Measurements from ENCODE around the gene ASIC1. TPM values are rescaled to one million over a fixed set of nuclear protein-coding genes. Genes with fewer than 3 reads are reported as not detected.

ASIC1 gene
- total and polyA plus RNA-seq, 2 of the 4 experiments (the other 2 are of a cell fraction), result 1.6 to 9.9 TPM

- TF ChIP-seq BHLHE40 (IDR thresholded peaks at IDR 0.05; ENCODE audit: low read depth, low read length) (no peak), RCOR1 (IDR thresholded peaks at IDR 0.05; ENCODE audit: insufficient replicate concordance, low read length) (no peak)
These were observed 47.3 kb downstream of the ASIC1 start (continued) for GRCh38 chr12:50104417-50105366.

- H4K91ac ChIP-seq (ENCODE audit: insufficient read depth, low read depth, low read length), result no peak overlapping the region
- H3K4me2 ChIP-seq (ENCODE audit: low read depth, low read length), result no peak overlapping the region
- no peak overlapping the region for H4K5ac ChIP-seq (ENCODE audit: low read depth, low read length)
- H3K9ac ChIP-seq (ENCODE audit: low read depth, low read length), result no peak overlapping the region
- H3K9me1 ChIP-seq (ENCODE audit: insufficient read depth, low read length), result peaks cover 4% of the 10 kb centered on the region
- in situ Hi-C loops (cut with MboI; ENCODE audit: low sequenced_read_pairs) (no loop called here), dilution Hi-C loops (cut with HindIII; ENCODE audit: low sequenced_read_pairs, unreplicated experiment) (no loop called here), intact Hi-C loops (cut with micrococcal nuclease) (no loop called here)
- no peak overlapping the region for H2BK5ac ChIP-seq (ENCODE audit: low read depth, low read length, poor library complexity, severe bottlenecking)
- BruUV-seq (replicated peaks), result no TSS peak
- H3K27me3 ChIP-seq (ENCODE audit: control insufficient read depth, insufficient read depth, low read length), result peaks cover 4% of the 10 kb centered on the region; the same call in 1 of the 2 replicates
- no peak overlapping the region for H2AK5ac ChIP-seq (ENCODE audit: low read depth, low read length)
- H3K4me3 ChIP-seq (ENCODE audit: insufficient read depth, low read depth, low read length), result no peak overlapping the region
- no peak overlapping the region for H2AFZ ChIP-seq (replicated peaks; ENCODE audit: low read length, poor library complexity)
- ATAC-seq (ENCODE audit: low read depth) (no peak), DNase-seq (no peak)
- H2BK20ac ChIP-seq (ENCODE audit: low read depth, low read length), result no peak overlapping the region
- H3K36me3 ChIP-seq (ENCODE audit: control insufficient read depth, insufficient read depth, low read length), result peaks cover 5% of the 10 kb centered on the region; the same call in 1 of the 2 replicates
- 80% methylated on average over 5 of the region's 12 CpGs; no CpG with 5 or more reads in 1 of the 2 experiments for WGBS, 2 experiments (ENCODE audit: extremely low coverage in 2 of 2, insufficient read length in 1 of 2)
- H2BK120ac ChIP-seq (ENCODE audit: low read depth, low read length), result no peak overlapping the region
- no peak overlapping the region for H3K23ac ChIP-seq (ENCODE audit: low read depth, low read length)
- no peaks in the 10 kb centered on the region for H3K79me1 ChIP-seq (ENCODE audit: low read depth in 1 of 2, low read length in 2 of 2)
- ChIA-PET POLR2A (ENCODE audit: unreplicated experiment) (no interaction called here), CTCF (no interaction called here)
- no peak overlapping the region for H3K27ac ChIP-seq (ENCODE audit: insufficient read depth, low read length)
- H3K14ac ChIP-seq (replicated peaks; ENCODE audit: low read depth, low read length), result no peak overlapping the region
- no peak overlapping the region for H2BK15ac ChIP-seq (ENCODE audit: low read depth, low read length)
- H3K4me1 ChIP-seq (ENCODE audit: control insufficient read depth, insufficient read depth, low read length), result peaks cover 11% of the 10 kb centered on the region
- no peaks in the 10 kb centered on the region for H3K9me3 ChIP-seq (ENCODE audit: control insufficient read depth, insufficient read depth, low read length)
- no peak overlapping the region for H4K8ac ChIP-seq (ENCODE audit: low read depth in 2 of 2, low read length in 2 of 2)
- H2AK9ac ChIP-seq (replicated peaks; ENCODE audit: low read depth, low read length, poor library complexity), result no peak overlapping the region
- H4K20me1 ChIP-seq (ENCODE audit: insufficient read depth, low read length), result no peaks in the 10 kb centered on the region
- TF ChIP-seq POLR2A (IDR thresholded peaks at IDR 0.05; ENCODE audit: low read depth, low read length) (no peak), RAD21 (IDR thresholded peaks at IDR 0.05; ENCODE audit: low read length) (no peak), SMC3 (IDR thresholded peaks at IDR 0.05; ENCODE audit: low read depth, low read length) (no peak), CHD1 (IDR thresholded peaks at IDR 0.05; ENCODE audit: low read depth, low read length) (no peak), ELK1 (IDR thresholded peaks at IDR 0.05; ENCODE audit: borderline replicate concordance, low read depth, low read length) (no peak), NFE2L2 (IDR thresholded peaks at IDR 0.05; ENCODE audit: low read depth, low read length) (no peak), MXI1 (IDR thresholded peaks at IDR 0.05; ENCODE audit: borderline replicate concordance, low read depth, low read length) (no peak), RFX5 (IDR thresholded peaks at IDR 0.05; ENCODE audit: low read depth, low read length) (no peak)
- no peak overlapping the region for H3K18ac ChIP-seq (ENCODE audit: low read depth, low read length)
- no peak overlapping the region for H3K4ac ChIP-seq (ENCODE audit: low read depth, low read length)
- no peak overlapping the region for H3K56ac ChIP-seq (ENCODE audit: extremely low read depth, insufficient read depth, low read length)
These were observed 48.6 kb downstream of the ASIC1 start for GRCh38 chr12:50105913-50106450.

Measured in IMR-90 (cell line).